ENCODE data around the gene DNAAF5.

GRCh38 chr7:703049-703448, 23.4 kb upstream of the DNAAF5 start:
- TF ChIP-seq, protein P1, sequence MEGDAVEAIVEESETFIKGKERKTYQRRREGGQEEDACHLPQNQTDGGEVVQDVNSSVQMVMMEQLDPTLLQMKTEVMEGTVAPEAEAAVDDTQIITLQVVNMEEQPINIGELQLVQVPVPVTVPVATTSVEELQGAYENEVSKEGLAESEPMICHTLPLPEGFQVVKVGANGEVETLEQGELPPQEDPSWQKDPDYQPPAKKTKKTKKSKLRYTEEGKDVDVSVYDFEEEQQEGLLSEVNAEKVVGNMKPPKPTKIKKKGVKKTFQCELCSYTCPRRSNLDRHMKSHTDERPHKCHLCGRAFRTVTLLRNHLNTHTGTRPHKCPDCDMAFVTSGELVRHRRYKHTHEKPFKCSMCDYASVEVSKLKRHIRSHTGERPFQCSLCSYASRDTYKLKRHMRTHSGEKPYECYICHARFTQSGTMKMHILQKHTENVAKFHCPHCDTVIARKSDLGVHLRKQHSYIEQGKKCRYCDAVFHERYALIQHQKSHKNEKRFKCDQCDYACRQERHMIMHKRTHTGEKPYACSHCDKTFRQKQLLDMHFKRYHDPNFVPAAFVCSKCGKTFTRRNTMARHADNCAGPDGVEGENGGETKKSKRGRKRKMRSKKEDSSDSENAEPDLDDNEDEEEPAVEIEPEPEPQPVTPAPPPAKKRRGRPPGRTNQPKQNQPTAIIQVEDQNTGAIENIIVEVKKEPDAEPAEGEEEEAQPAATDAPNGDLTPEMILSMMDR (IDR thresholded peaks at IDR 0.05): no peak
- TF ChIP-seq POLR2A (IDR thresholded peaks at IDR 0.05): no peak
